Measurements from ENCODE around the gene RPS16.

Gene RPS16

GRCh38 chr19:39417463-39418181, 18.1 kb downstream of the RPS16 start:
- peaks cover 11% of the 10 kb centered on the region for H3K4me1 Mint-ChIP-seq (ENCODE audit: low read depth)
- H3K9me3 Mint-ChIP-seq, result no peaks in the 10 kb centered on the region
- no peak overlapping the region for H3K27ac Mint-ChIP-seq

GRCh38 chr19:39416152-39417120, 19.3 kb downstream of the RPS16 start:
- Mint-ChIP-seq H3K27ac (no peak overlapping the region), H3K36me3 (ENCODE audit: low read depth) (peaks cover 5% of the 10 kb centered on the region), H3K27me3 (no peaks in the 10 kb centered on the region), H3K4me3 (no peak overlapping the region), H3K4me1 (ENCODE audit: low read depth) (peaks cover 19% of the 10 kb centered on the region), H3K9me3 (no peaks in the 10 kb centered on the region)

More at GRCh38 chr19:39417463-39418181, 18.1 kb downstream of the RPS16 start:
- Mint-ChIP-seq H3K4me3 (no peak overlapping the region), H3K27me3 (no peaks in the 10 kb centered on the region), H3K36me3 (ENCODE audit: low read depth) (peaks cover 6% of the 10 kb centered on the region)

DNA sequence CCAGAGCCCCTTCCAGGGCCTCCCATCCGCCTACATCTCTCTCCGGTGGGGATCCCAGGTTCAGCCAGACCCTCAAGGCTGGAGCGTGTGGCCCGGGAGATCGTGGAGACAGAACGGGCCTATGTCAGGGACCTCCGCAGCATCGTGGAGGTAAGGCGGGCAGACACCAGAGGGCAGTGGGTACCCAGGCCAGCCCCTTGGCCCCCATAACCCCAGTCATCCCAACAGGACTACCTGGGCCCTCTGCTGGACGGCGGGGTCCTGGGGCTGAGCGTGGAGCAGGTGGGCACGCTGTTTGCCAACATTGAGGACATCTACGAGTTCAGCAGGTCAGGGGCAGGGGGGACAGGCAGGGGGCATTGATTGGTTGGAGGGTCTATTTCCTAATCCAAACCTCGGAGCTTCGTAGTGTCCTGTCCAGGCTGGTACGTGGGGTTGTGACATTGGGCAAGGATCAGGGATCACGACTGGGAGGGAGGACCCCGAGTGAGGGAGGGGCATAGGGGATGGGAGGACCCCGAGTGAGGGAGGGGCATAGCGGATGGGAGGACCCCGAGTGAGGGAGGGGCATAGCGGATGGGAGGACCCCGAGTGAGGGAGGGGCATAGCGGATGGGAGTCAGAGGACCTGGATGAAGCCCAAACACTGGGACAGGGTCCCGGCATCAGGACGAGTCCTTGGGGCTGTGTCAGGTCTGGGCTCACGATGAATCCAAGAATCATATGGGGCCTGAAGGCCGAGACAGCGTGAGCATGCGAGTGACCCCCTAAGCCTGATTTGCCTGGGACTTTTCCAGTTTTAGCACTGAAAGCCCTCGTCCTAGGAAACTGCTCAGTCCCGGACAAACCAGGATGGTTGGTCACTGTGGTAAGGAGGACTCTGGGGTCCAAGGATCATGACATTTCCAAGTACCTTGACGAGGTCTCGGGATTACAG, 20.4 kb downstream of the RPS16 start:
- no peaks in the 10 kb centered on the region for H3K27me3 Mint-ChIP-seq
- no peak overlapping the region for H3K27ac Mint-ChIP-seq
- H3K4me1 Mint-ChIP-seq (ENCODE audit: low read depth), result peaks cover 30% of the 10 kb centered on the region
- H3K36me3 Mint-ChIP-seq (ENCODE audit: low read depth), result peaks cover 5% of the 10 kb centered on the region
- H3K9me3 Mint-ChIP-seq, result no peaks in the 10 kb centered on the region
- no peak overlapping the region for H3K4me3 Mint-ChIP-seq

- Mint-ChIP-seq H3K27me3 (no peaks in the 10 kb centered on the region), H3K4me3 (peak overlapping the region; percentile 84), H3K36me3 (ENCODE audit: low read depth) (peaks cover 3% of the 10 kb centered on the region), H3K9me3 (no peaks in the 10 kb centered on the region), H3K4me1 (ENCODE audit: low read depth) (peaks cover 33% of the 10 kb centered on the region), H3K27ac (peak overlapping the region; percentile 78)
These were observed 21.7 kb downstream of the RPS16 start for GRCh38 chr19:39413911-39414608.

DNA sequence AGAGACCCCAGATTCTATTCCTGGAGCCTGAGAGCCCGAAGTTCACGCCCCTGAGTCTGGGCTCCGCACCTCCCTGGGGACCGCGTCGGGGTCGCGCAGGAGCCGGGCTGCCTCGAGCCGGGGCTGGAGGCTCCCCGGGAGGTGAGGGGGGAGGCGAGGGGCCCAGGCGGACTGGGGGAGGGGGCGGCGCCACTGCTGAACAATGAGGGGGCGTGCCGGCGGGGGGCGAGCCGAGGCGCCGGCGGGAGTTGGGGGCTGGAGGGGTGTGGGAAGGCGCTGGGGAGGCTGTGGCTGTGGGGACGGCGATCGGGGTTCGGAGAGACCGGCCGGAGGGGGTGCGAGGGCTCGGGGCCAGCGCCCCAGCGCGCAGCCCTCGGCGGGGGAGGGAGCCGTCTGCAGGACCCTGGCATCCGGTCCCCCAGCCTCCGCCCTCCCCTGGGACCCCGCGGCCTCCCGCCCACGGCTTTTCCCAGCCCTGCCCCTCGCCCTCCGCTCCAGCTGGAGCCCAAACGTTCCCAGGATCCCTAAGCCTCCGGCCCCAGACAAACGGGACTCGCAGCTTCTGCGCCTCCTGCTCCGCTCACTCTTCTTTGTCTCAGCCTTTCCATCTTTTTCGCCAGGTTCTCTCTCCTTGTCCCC, 22.4 kb downstream of the RPS16 start:
- Mint-ChIP-seq H3K4me1 (ENCODE audit: low read depth) (peaks cover 40% of the 10 kb centered on the region), H3K9me3 (no peaks in the 10 kb centered on the region), H3K4me3 (peak overlapping the region; percentile 84), H3K27ac (peak overlapping the region; percentile 78), H3K36me3 (ENCODE audit: low read depth) (peaks cover 7% of the 10 kb centered on the region), H3K27me3 (no peaks in the 10 kb centered on the region)

- Mint-ChIP-seq H3K27ac (peak overlapping the region; percentile 65), H3K9me3 (no peaks in the 10 kb centered on the region), H3K36me3 (ENCODE audit: low read depth) (peaks cover 12% of the 10 kb centered on the region), H3K27me3 (no peaks in the 10 kb centered on the region), H3K4me3 (peak overlapping the region; percentile 84), H3K4me1 (ENCODE audit: low read depth) (peaks cover 45% of the 10 kb centered on the region)
These were observed 22.9 kb downstream of the RPS16 start for GRCh38 chr19:39412867-39413271.

DNA sequence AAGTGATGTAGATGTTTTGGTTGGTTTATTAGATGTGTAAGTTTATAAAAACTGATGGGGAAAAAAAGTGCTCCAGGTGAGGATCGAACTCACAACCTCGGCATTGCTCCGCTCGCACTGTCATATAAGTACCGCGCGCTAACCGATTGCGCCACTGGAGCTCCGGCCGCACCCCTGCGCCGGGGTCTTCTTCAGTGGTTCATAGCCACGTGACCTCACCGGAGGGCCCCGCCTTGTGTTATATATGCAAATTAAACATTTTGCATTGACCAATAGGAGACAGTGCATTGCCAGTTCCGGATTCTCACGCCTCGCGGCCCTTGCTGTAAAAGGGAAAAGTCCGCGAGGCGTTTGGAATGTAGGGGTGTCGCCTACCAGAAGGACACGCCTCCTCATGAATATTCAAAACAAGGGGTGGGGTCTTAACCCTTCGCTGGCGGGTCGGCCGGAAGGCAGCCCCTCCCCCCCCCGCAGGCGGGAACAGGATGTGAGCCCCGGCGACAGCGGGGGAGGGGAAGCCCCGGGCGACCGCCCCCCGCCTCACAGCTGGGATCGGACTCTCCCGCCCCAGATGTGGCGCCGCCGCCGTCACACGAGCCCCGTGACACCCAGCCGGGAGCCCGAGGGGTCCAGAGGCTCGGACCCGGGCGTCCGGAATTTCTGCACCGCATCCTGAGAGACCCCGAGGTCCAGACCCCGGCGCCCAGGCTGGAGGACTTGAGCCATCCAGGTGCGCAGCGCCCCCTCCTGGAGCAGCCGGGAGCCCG, 23.5 kb downstream of the RPS16 start, which contains the start of gene PLEKHG2:
PLEKHG2 (plus strand) TSS at position 570 of the 767 bp plus-strand sequence. CDS start 1,418 bp downstream, outside the sequence.
- H3K4me3 Mint-ChIP-seq, result peak within 1 kb of the TSS; percentile 84

DNA sequence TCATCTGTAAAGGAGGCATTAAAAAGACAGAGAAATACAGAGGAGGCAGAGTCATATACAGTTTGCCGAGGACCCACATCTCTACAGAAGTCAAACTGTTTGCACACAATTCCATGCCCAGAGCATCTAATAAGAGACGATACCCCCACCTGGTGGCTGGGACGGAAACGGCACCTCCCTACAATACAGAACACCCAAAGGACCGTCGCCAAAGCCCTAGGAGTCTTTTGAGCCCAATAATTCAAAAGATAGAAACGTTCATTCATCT, 24.0 kb downstream of the RPS16 start:
- Mint-ChIP-seq H3K27me3 (no peaks in the 10 kb centered on the region), H3K9me3 (no peaks in the 10 kb centered on the region), H3K4me1 (ENCODE audit: low read depth) (peaks cover 45% of the 10 kb centered on the region), H3K27ac (peak overlapping the region; percentile 79), H3K4me3 (peak overlapping the region; percentile 84), H3K36me3 (ENCODE audit: low read depth) (peaks cover 15% of the 10 kb centered on the region)

More for the DNA sequence above, 23.5 kb downstream of the RPS16 start, which contains the start of gene PLEKHG2:
- Mint-ChIP-seq H3K36me3 (ENCODE audit: low read depth) (peaks cover 15% of the 10 kb centered on the region), H3K27me3 (no peaks in the 10 kb centered on the region), H3K27ac (peak within 1 kb of the TSS; percentile 79), H3K9me3 (no peaks in the 10 kb centered on the region), H3K4me1 (ENCODE audit: low read depth) (peaks cover 45% of the 10 kb centered on the region)

DNA sequence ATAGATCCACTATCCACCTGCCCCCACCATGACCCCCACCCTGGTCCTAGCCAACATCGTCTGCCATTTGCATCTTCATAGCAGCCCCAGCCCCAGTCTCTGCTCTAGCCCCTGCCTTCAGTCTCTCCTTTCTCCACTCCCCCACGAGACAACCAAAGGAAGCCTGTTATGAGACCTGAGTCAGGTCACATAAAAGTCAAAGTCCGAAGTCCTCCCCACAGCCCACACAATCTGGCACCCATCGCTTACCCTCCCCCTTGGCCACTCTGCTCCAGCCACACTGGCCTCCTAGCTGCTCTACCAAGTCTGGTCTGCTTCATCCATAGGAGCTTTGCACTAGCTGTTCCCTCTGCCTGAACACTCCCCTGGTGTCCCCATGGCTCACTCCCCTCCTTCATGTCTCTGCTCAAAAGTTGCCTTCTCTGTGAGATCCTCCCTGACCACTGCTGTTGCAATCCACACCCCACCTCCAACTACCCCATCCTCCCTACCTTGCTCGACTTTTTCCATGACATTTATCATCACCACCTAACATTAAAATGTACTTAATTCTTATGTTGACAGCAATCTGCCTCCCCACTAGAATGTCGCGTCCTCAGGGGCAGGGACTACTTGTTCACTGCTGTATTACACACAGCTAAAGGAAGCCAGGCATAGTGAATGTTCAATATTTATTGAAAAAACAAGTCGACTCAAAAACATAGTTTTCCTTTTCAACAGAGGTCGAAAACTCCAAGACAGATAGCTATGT, 24.5 kb downstream of the RPS16 start:
- H3K4me3 Mint-ChIP-seq, result peak overlapping the region; percentile 84
- no peaks in the 10 kb centered on the region for H3K9me3 Mint-ChIP-seq
- H3K27ac Mint-ChIP-seq, result peak overlapping the region; percentile 79
- peaks cover 15% of the 10 kb centered on the region for H3K36me3 Mint-ChIP-seq (ENCODE audit: low read depth)
- H3K4me1 Mint-ChIP-seq (ENCODE audit: low read depth), result peaks cover 47% of the 10 kb centered on the region
- H3K27me3 Mint-ChIP-seq, result no peaks in the 10 kb centered on the region

DNA sequence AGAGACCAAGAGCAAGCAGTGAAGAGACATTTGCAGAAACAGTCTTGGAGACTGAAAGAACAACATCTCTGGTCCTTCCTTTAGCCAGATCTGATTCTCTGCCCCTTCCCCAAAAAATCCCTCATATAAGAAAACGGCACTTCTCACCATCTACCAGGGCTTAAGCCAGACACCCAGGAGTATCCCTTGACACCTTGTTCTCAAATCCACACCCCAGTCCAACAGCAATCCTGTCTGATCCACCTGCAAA, 25.0 kb downstream of the RPS16 start:
- Mint-ChIP-seq H3K9me3 (no peaks in the 10 kb centered on the region), H3K36me3 (ENCODE audit: low read depth) (peaks cover 15% of the 10 kb centered on the region), H3K27ac (peak overlapping the region; percentile 79), H3K4me3 (peak overlapping the region; percentile 84), H3K4me1 (ENCODE audit: low read depth) (peaks cover 52% of the 10 kb centered on the region), H3K27me3 (no peaks in the 10 kb centered on the region)

DNA sequence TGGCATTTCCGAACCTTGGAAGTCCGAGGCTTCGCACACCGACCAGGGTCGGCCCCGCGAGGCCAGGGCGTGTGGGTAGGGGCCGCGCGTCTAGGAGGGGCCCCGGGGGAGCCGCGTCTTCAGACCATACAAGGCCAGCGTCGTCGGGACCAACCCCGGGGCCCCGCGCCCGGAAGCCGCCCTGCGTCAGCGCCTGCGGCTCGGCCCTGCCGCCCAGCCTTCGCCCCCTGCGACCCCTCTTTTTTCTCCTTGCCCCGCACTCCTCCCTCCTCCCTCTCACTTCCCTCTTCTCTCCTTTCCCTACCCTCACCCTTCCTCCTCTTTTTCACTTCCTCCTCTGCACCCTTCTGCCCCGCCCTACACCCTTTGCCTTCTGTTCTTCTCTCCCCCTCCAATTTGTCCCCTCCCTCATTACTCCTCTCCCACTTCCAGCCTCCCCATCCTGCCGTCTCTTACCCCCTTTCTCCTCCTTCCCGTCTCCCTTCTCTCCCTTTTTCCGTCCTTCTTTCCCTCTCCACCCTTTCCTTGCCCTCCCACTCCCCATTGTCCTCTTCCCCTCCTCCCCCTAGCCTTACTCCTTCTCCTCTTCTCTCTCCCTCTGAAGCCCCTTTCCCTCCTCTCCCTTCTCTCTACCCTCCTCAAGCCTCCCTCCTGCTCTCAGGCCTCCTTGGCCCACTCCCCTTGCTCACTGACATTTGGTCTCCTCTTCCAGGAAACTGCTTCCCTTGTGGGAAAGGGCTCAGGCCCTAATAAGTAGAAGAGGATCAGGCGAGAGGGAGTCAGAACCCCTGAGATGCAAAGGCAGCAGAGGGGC, 25.5 kb downstream of the RPS16 start:
- Mint-ChIP-seq H3K36me3 (ENCODE audit: low read depth) (peaks cover 15% of the 10 kb centered on the region), H3K4me1 (ENCODE audit: low read depth) (peaks cover 58% of the 10 kb centered on the region), H3K27ac (peak overlapping the region; percentile 79), H3K9me3 (no peaks in the 10 kb centered on the region), H3K4me3 (peak overlapping the region; percentile 84), H3K27me3 (no peaks in the 10 kb centered on the region)

All from stimulated activated naive CD8-positive, alpha-beta T cell treated with anti-CD3 and anti-CD28 coated beads, Interleukin-15, Interleukin-2, amounts not matched to agents 100 ng/mL and 50 ng/mL, for 24 hours (primary cell).